ENCODE results near the gene FLVCR1. TPM values are rescaled to one million over a fixed set of nuclear protein-coding genes. Genes with fewer than 3 reads are reported as not detected.
"Not testable (repeated sequence)": the region's sequence is repeated elsewhere in the genome, so short reads cannot be mapped to it uniquely, and the experiment has no call there.

FLVCR1 gene
- total RNA-seq = 4.1 and 9.3 TPM in 2 replicates

GRCh38 chr1:212857992-212858460, at the start of gene FLVCR1:
Gene FLVCR1, plus strand, starts transcription at chr1:212858275. Its CDS starts 178 bp downstream, at chr1:212858453.
- peak; percentile 96 to 97 for DNase-seq (ENCODE audit: low read depth in 2 of 2)

GRCh38 chr1:212814537-212815334, 43.3 kb upstream of the FLVCR1 start:
- peak; percentile 19 to 43 for DNase-seq (ENCODE audit: low read depth in 2 of 2)

- DNase-seq (ENCODE audit: low read depth in 2 of 2) = no peak
These were observed 41.4 kb upstream of the FLVCR1 start for GRCh38 chr1:212816567-212817278.

- peak; percentile 62 to 65 for DNase-seq (ENCODE audit: low read depth in 2 of 2)
These were observed 38.3 kb upstream of the FLVCR1 start for GRCh38 chr1:212819726-212820125.

- no peak for DNase-seq (ENCODE audit: low read depth in 2 of 2)
These were observed 37.1 kb upstream of the FLVCR1 start for GRCh38 chr1:212820969-212821368.

GRCh38 chr1:212822956-212823355, 35.1 kb upstream of the FLVCR1 start:
- DNase-seq (ENCODE audit: low read depth in 2 of 2) = no peak

- DNase-seq (ENCODE audit: low read depth in 2 of 2) = no peak
These were observed 33.9 kb upstream of the FLVCR1 start for GRCh38 chr1:212824201-212824600.

GRCh38 chr1:212825798-212826452, 32.1 kb upstream of the FLVCR1 start:
- DNase-seq (ENCODE audit: low read depth in 2 of 2) = no peak

- DNase-seq (ENCODE audit: low read depth in 2 of 2) = no peak
These were observed 30.8 kb upstream of the FLVCR1 start for GRCh38 chr1:212827171-212827776.

- no peak for DNase-seq (ENCODE audit: low read depth in 2 of 2)
These were observed 30.2 kb upstream of the FLVCR1 start for GRCh38 chr1:212827831-212828278.

GRCh38 chr1:212828395-212828794, 29.7 kb upstream of the FLVCR1 start:
- DNase-seq (ENCODE audit: low read depth in 2 of 2) = no peak

GRCh38 chr1:212833211-212834207, 24.6 kb upstream of the FLVCR1 start:
- DNase-seq (ENCODE audit: low read depth in 2 of 2) = not testable (repeated sequence)

- no peak for DNase-seq (ENCODE audit: low read depth in 2 of 2)
These were observed 19.9 kb upstream of the FLVCR1 start for GRCh38 chr1:212838145-212838544.

GRCh38 chr1:212844521-212844920, 13.6 kb upstream of the FLVCR1 start:
- not testable (repeated sequence) for DNase-seq (ENCODE audit: low read depth in 2 of 2)

GRCh38 chr1:212847549-212847948, 10.5 kb upstream of the FLVCR1 start, which contains the start of gene SPATA45:
Gene SPATA45, minus strand, starts transcription at chr1:212847649. Its CDS starts 11,500 bp downstream, at chr1:212836149.
- no peak for DNase-seq (ENCODE audit: low read depth in 2 of 2)

GRCh38 chr1:212852105-212852688, 5.9 kb upstream of the FLVCR1 start:
- no peak for DNase-seq (ENCODE audit: low read depth in 2 of 2)

GRCh38 chr1:212853658-212854057, 4.4 kb upstream of the FLVCR1 start:
- no peak for DNase-seq (ENCODE audit: low read depth in 2 of 2)

GRCh38 chr1:212856755-212857154, 1.3 kb upstream of the FLVCR1 start:
- no peak for DNase-seq (ENCODE audit: low read depth in 2 of 2)

GRCh38 chr1:212858461-212859265, 588 bp downstream of the FLVCR1 start:
- DNase-seq (ENCODE audit: low read depth in 2 of 2) = peak; percentile 22 to 45

All from lung microvascular endothelial cell (primary cell).